AG04449 (cell line): ENCODE measurements around the gene CTNNBIP1.
A peak's percentile ranks its signal among the peaks of the same experiment; 100 is the strongest.

Experiments used
- CTCF ChIA-PET: fragments of 350-600 bp; formaldehyde crosslinking; extraction: SDS; loops from one replicate; lab custom pipeline; 2021; ENCODE audit warnings: antibody characterized with exemption; lab: Yijun Ruan, JAX
- POLR2A ChIA-PET: fragments of 400-600, 350-600 bp; formaldehyde crosslinking; extraction: SDS; loops from one replicate; lab custom pipeline; 2020; ENCODE audit warnings: antibody characterized with exemption, inconsistent platforms; lab: Yijun Ruan, JAX
- DNase-seq: peaks from one replicate; pipeline ENCODE4 v3.0.0-alpha.2; 2010; ENCODE audit warnings: low read depth, low spot score
- H3K4me3 ChIP-seq: 2 replicates; pipeline ENCODE4 v1.5.1; 2011; ENCODE audit warnings: low read depth, mild to moderate bottlenecking, control low read depth, low read length
- CTCF ChIP-seq: IDR thresholded peaks from one replicate; pipeline ENCODE4 v1.5.1; 2011; ENCODE audit warnings: mild to moderate bottlenecking, moderate library complexity, low read length, control low read depth, inconsistent platforms; ENCODE audit not compliant: insufficient read depth; ENCODE audit errors: missing control alignments

CTNNBIP1 gene

GRCh38 chr1:9916452-9916851 is 6.4 kb upstream of the CTNNBIP1 start:
- TF ChIP-seq CTCF = no peak
- ChIA-PET POLR2A (no interaction called here), CTCF (interaction anchor here (1.5 to 5.9 kb wide), 3 partner anchors 25 to 290 kb away, joined by 4 to 63 read pairs (median 5); no protein-coding TSS in a partner anchor)
- H3K4me3 ChIP-seq = no peak overlapping the region
- no peak for DNase-seq

- CTCF ChIA-PET = interaction anchor here (1.0 to 5.9 kb wide), 8 partner anchors 8 to 515 kb away, joined by 3 to 63 read pairs (median 4); no protein-coding TSS in a partner anchor
- no peak for TF ChIP-seq CTCF
- no peak for DNase-seq
- POLR2A ChIA-PET = no interaction called here
- no peak overlapping the region for H3K4me3 ChIP-seq
Observed at GRCh38 chr1:9914610-9914937, 4.5 kb upstream of the CTNNBIP1 start.

GRCh38 chr1:9912264-9912936 is 2.3 kb upstream of the CTNNBIP1 start:
- H3K4me3 ChIP-seq = no peak overlapping the region
- no peak for DNase-seq
- TF ChIP-seq CTCF = no peak
- ChIA-PET POLR2A (no interaction called here), CTCF (interaction anchor here (1.0 to 5.9 kb wide), 4 partner anchors 10 to 297 kb away, joined by 3 to 63 read pairs (median 4); partner anchors contain the start of genes LZIC and NMNAT1)

GRCh38 chr1:9910423-9911178 is 532 bp upstream of the CTNNBIP1 start:
- ChIA-PET POLR2A (interaction anchor here (0.6 to 1.2 kb wide), 3 partner anchors 22 to 113 kb away, joined by 3 to 5 read pairs (median 3); partner anchors contain the start of genes LZIC and NMNAT1), CTCF (no interaction called here)
- no peak for TF ChIP-seq CTCF
- DNase-seq = peak; percentile 89
- peak overlapping the region; percentile 67 for H3K4me3 ChIP-seq

- peak overlapping the region; percentile 75 for H3K4me3 ChIP-seq
- ChIA-PET CTCF (interaction anchor here (0.6 kb wide), 2 partner anchors 16 to 41 kb away, joined by 3 read pairs; no protein-coding TSS in a partner anchor), POLR2A (no interaction called here)
- DNase-seq = no peak
- TF ChIP-seq CTCF = no peak
Observed at GRCh38 chr1:9909234-9910046, 629 bp downstream of the CTNNBIP1 start.
